Amygdala (tissue), 56 donors: ENCODE measurements around the gene SERPINB12.

Source experiments
- DNase-seq, 56 donors: peaks; one replicate each; lab custom pipeline; 2025; lab: John Stamatoyannopoulos, UW

The SERPINB12 gene

GRCh38 chr18:63542069-63542468 is at the start of gene SERPINB12:
TSS of gene SERPINB12 (plus strand) at chr18:63542369. CDS start at chr18:63556160, 13,791 bp downstream.
- DNase-seq = no peak

GRCh38 chr18:63492851-63493250 is 49.3 kb upstream of the SERPINB12 start:
- DNase-seq = no peak

- no peak for DNase-seq
Measured at GRCh38 chr18:63495675-63496074, 46.5 kb upstream of the SERPINB12 start.

GRCh38 chr18:63505566-63506335 is 36.4 kb upstream of the SERPINB12 start:
- DNase-seq = no peak

GRCh38 chr18:63506336-63506646 is 35.9 kb upstream of the SERPINB12 start:
- DNase-seq = no peak

GRCh38 chr18:63508596-63508995 is 33.6 kb upstream of the SERPINB12 start:
- no peak for DNase-seq

GRCh38 chr18:63511285-63511684 is 30.9 kb upstream of the SERPINB12 start:
- peak in 9 of 56 donors; percentile 1 to 44 (median 3) for DNase-seq

GRCh38 chr18:63514326-63514725 is 27.8 kb upstream of the SERPINB12 start:
- DNase-seq = no peak

- no peak for DNase-seq
Measured at GRCh38 chr18:63514888-63515678, 27.1 kb upstream of the SERPINB12 start.

GRCh38 chr18:63515801-63516200 is 26.4 kb upstream of the SERPINB12 start:
- no peak for DNase-seq

GRCh38 chr18:63518178-63519012 is 23.8 kb upstream of the SERPINB12 start:
- peak in 38 of 56 donors; percentile 2 to 82 (median 20) for DNase-seq

GRCh38 chr18:63520053-63520685 is 22.0 kb upstream of the SERPINB12 start:
- DNase-seq = no peak

- DNase-seq = no peak
Measured at GRCh38 chr18:63523660-63524059, 18.5 kb upstream of the SERPINB12 start.

- DNase-seq = no peak
Measured at GRCh38 chr18:63527251-63527650, 14.9 kb upstream of the SERPINB12 start.

- DNase-seq = peak in 1 of 56 donors; percentile 8
Measured at GRCh38 chr18:63528863-63529492, 13.2 kb upstream of the SERPINB12 start.

GRCh38 chr18:63532471-63532870 is 9.7 kb upstream of the SERPINB12 start:
- DNase-seq = no peak

GRCh38 chr18:63534615-63535014 is 7.6 kb upstream of the SERPINB12 start:
- DNase-seq = no peak

- no peak for DNase-seq
Measured at GRCh38 chr18:63539904-63540510, 2.2 kb upstream of the SERPINB12 start.

- no peak for DNase-seq
Measured at GRCh38 chr18:63544017-63544416, 1.8 kb downstream of the SERPINB12 start.

- DNase-seq = no peak
Measured at GRCh38 chr18:63545000-63545399, 2.8 kb downstream of the SERPINB12 start.
